ENCODE results near the gene SINHCAF. TPM values are rescaled to one million over a fixed set of nuclear protein-coding genes. Genes with fewer than 3 reads are reported as not detected.

The SINHCAF gene
- total RNA-seq, 1 donor from 2014 or later, result 45.7 TPM

DNA sequence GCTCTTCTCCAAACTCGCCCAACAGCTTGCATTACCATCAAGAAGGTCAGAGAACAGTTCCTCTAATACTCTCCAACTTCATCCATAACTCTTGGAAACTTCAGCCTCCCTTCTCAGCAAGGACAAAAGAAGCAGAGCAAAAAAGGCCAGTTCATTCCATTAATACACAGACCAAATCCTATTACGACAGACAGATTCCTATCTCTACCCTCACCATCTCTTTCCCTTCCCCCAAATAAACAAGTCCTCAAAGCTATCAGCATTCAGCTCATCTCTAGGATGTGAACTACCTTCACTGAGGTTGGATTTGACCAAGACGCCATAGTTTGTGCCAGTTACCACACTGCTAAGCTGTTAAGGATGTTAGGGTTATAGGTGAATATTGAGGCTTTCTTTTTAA is 25.2 kb downstream of the SINHCAF start:
- DNase-seq (no peak), ATAC-seq (no peak)
- intact Hi-C loops (cut with DNase I), result no loop called here
- Histone ChIP-seq H3K4me1 (no peaks in the 10 kb centered on the region), H3K36me3 (peaks cover 25% of the 10 kb centered on the region), H3K9me3 (no peaks in the 10 kb centered on the region), H3K27ac (no peak overlapping the region), H3K27me3 (no peaks in the 10 kb centered on the region), H3K4me3 (no peak overlapping the region)
- TF ChIP-seq, protein P1, sequence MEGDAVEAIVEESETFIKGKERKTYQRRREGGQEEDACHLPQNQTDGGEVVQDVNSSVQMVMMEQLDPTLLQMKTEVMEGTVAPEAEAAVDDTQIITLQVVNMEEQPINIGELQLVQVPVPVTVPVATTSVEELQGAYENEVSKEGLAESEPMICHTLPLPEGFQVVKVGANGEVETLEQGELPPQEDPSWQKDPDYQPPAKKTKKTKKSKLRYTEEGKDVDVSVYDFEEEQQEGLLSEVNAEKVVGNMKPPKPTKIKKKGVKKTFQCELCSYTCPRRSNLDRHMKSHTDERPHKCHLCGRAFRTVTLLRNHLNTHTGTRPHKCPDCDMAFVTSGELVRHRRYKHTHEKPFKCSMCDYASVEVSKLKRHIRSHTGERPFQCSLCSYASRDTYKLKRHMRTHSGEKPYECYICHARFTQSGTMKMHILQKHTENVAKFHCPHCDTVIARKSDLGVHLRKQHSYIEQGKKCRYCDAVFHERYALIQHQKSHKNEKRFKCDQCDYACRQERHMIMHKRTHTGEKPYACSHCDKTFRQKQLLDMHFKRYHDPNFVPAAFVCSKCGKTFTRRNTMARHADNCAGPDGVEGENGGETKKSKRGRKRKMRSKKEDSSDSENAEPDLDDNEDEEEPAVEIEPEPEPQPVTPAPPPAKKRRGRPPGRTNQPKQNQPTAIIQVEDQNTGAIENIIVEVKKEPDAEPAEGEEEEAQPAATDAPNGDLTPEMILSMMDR (IDR thresholded peaks at IDR 0.05), result no peak

DNA sequence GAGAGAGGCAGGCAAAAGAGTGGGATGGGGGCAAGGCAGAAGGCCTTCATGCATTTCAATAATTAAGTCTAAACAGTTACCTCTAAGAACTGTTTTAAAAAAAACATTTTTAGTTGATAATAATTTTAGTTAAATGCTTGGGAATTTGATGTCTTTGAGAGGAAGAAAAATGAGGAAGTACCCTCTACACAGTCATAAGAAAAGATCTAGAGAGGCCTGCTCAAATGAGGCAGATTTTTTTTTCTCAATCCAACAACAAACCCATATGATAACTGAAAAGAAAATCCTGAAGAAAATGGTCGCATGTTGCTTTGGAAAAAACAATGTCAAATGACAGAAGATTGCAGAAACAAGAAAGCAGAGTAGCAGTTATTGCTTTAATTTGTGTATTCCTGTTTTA is 25.6 kb downstream of the SINHCAF start:
- H3K27ac ChIP-seq, result no peak overlapping the region
- no peak for DNase-seq
- peaks cover 29% of the 10 kb centered on the region for H3K36me3 ChIP-seq
- no peak for ATAC-seq
- H3K4me3 ChIP-seq, result no peak overlapping the region
- no peaks in the 10 kb centered on the region for H3K9me3 ChIP-seq
- TF ChIP-seq, protein P1 (IDR thresholded peaks at IDR 0.05), result no peak
- H3K27me3 ChIP-seq, result no peaks in the 10 kb centered on the region
- H3K4me1 ChIP-seq, result no peaks in the 10 kb centered on the region
- intact Hi-C loops (cut with DNase I), result no loop called here

DNA sequence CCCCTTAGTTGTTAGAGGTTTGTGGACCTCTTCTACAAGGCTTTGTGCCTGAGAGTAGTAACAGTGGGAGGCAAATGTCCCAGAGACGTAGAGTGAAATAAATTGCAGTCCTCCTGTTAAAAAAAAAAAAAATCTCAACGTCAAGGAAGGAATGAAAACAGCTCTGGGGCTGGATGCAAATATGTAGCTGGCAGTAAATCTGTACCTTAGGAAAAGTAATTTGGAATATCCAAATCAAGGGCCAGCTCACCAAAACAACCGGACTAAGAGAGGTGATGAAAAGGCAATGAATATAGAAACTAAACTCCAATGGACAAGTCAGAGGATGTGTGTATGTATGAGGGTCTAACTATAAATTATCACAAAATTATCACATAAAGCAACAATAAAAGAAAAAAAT is 27.0 kb downstream of the SINHCAF start:
- TF ChIP-seq, protein P1 (IDR thresholded peaks at IDR 0.05), result no peak
- intact Hi-C loops (cut with DNase I), result no loop called here
- no peak for DNase-seq
- no peaks in the 10 kb centered on the region for H3K9me3 ChIP-seq
- no peak for ATAC-seq
- no peak overlapping the region for H3K27ac ChIP-seq
- no peak overlapping the region for H3K4me3 ChIP-seq
- H3K4me1 ChIP-seq, result no peaks in the 10 kb centered on the region
- H3K36me3 ChIP-seq, result peaks cover 37% of the 10 kb centered on the region
- H3K27me3 ChIP-seq, result no peaks in the 10 kb centered on the region

DNA sequence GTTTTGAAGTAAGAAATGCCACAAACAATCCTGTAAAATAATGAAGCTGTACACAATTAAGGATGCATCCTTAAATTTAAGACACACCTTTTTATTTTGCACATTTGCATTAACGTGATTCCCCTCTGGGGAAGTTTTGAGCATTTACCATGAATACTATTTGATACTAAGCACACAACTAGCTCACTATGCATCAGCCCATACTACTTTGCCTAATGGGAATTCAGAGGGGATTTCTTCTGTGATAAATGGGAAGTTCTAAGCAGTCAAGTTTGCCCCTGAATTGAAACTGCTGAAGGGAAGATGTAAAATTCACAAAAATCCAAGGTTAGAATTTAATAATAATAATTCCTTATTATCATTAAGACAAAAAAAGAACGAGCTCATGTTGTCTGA is 27.4 kb downstream of the SINHCAF start:
- Histone ChIP-seq H3K27ac (no peak overlapping the region), H3K4me3 (no peak overlapping the region), H3K36me3 (peaks cover 37% of the 10 kb centered on the region), H3K4me1 (no peaks in the 10 kb centered on the region), H3K9me3 (no peaks in the 10 kb centered on the region), H3K27me3 (no peaks in the 10 kb centered on the region)
- TF ChIP-seq, protein P1 (IDR thresholded peaks at IDR 0.05), result no peak
- intact Hi-C loops (cut with DNase I), result no loop called here
- ATAC-seq (no peak), DNase-seq (no peak)

DNA sequence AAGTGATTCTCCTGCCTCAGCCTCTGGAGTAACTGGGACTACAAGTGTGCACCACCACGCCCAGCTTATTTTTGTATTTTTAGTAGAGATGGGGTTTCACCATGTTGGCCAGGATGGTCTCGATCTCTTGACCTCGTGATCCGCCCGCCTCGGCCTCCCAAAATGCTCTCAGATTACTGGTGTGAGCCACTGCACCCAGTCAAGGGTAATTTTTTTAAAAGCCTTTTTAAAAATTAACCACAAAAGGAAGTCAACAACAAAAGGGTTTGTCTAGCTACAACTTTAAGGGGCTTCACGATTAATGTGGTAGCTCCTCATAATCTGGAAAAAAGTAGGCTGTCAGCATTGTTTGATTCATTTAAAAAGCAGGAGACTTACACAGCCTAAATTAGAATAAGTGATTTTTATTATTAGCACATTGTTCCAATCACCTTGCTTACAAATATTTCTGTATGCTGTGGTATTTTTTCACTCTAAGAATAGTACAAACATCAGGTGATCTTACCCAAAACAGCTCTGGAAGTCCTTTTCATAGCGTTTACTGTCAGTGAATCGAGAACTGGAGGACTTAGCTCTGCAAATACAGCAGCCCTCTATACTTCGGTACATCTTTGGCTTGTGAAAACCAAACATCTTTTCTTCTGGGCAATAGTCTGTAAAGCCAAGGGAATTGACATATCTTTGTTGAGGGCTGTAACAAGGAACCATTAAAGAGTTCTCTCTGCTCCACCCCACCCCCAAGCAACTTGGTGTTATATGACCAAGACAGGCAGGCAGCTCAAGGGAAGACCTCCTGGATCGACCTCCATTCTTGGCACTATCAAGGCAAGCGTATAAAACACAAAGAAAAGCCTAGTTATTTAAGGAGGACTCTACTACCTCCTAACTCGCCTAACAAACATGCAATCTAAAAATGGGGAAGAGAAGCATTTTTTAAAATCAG is 28.1 kb downstream of the SINHCAF start:
- H3K4me1 ChIP-seq, result no peaks in the 10 kb centered on the region
- no peak for ATAC-seq
- TF ChIP-seq, protein P1 (IDR thresholded peaks at IDR 0.05), result no peak
- no peaks in the 10 kb centered on the region for H3K27me3 ChIP-seq
- no peak for DNase-seq
- intact Hi-C loops (cut with DNase I), result no loop called here
- no peak overlapping the region for H3K4me3 ChIP-seq
- no peaks in the 10 kb centered on the region for H3K9me3 ChIP-seq
- peaks cover 38% of the 10 kb centered on the region for H3K36me3 ChIP-seq
- no peak overlapping the region for H3K27ac ChIP-seq
